EH (cell line): ENCODE data around the gene FNIP2.
"Not testable (repeated sequence)": the region's sequence is repeated elsewhere in the genome, so short reads cannot be mapped to it uniquely, and the experiment has no call there.

Source experiments
- DNase-seq: peaks from one replicate; pipeline ENCODE4 v3.0.0-alpha.2; 2015; ENCODE audit warnings: low read depth

FNIP2 gene

DNA sequence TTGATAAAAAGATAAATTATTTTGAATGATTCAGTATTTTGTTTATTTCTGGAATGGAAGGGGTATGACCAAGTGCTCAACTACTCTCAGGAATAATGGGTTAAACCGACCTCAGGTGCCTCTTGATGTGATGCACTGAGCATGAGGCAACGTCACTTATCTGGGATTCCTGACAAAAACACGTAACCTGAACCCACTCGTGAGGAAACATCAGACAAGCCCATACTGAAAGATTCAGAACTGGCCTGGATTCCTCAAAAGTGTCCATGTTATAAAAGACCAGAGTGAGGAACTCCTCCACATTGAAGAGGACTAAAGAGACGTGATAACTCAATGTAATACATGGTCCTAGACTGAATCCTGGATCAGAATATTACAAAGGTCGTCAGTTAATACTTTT lies 144.0 kb downstream of the FNIP2 start:
- peak; percentile 24 for DNase-seq

- peak; percentile 41 for DNase-seq
Observed at GRCh38 chr4:158913766-158914165, 144.9 kb downstream of the FNIP2 start.

DNA sequence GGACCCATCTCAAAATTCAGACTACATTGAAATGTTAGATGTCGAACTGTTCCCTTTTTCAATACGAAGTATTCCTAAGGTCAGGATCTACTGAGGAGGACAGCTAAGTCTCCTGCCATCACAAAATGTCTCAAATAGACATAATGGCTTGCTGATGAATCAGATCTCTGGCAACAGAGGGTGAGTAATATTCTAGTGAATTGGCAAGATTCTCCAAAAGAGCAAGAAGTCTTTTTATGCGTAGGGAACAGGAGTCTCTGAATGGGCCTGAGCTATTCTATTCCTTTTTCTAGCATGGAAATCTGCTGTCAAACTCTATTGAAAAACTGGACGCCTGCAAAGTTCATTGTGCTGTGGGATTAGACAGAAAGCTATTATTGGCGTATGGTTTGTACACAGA lies 145.4 kb downstream of the FNIP2 start:
- DNase-seq = peak; percentile 92

DNA sequence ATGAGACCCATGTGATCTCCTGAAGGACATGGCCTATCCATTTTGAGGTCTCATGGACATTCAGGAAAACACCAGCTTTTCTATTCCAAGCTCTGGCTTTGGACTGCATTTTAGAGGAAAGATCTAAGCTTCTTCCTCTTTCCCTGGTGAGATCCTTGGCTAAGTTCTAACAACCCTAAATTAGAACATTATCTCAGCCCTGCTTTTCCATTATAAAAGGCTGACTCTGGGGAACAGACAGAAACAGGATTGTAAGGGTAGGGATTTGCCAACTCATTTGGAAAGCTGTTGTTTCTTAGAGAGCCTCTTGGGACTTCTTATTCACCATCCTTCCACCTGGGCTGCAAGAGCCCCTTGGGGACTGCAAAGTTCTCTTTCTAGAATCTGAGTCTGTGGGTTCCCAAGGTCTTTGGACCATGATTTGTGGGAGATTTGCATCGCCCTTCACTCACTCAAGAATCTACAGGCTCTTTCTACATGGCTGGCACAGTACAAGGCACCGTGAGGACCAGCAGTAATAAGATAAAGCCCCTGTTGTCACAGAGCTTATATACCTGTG lies 146.9 kb downstream of the FNIP2 start:
- DNase-seq = no peak

GRCh38 chr4:158920452-158920996 lies 151.7 kb downstream of the FNIP2 start:
- not testable (repeated sequence) for DNase-seq

GRCh38 chr4:158927774-158928173 lies 158.9 kb downstream of the FNIP2 start:
- not testable (repeated sequence) for DNase-seq

DNA sequence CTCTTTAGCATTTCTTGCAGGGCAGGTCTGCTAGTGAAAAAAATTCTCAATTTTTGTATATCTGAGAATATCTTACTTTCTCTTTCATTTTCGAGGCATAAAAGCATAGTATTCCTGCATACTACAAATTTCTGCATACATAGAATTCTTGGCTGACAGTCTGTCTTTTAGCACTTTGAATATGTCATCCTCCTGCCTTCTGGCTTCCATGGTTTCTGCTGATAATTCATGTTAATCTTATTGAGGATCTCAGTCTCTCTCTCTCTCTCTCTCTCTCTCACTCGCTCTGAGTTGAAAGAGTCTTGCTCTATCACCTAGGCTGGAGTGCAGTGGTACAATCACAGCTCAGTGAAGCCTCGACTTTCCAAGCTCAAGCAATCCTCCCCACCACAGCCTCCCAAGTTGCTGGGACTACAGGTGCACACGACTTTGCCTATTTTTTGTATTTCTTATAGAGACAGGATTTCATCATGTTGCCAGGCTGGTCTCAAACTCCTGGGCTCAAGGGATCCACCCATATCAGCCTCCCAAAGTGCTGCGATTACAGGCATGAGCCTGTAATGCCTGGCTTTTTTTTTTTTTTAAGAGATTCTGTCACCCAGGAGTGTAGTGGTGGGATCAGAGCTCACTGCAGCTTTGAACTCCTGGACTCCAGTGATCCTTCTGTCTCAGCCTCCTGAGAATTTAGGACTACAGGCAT lies 161.3 kb downstream of the FNIP2 start:
- no peak for DNase-seq

DNA sequence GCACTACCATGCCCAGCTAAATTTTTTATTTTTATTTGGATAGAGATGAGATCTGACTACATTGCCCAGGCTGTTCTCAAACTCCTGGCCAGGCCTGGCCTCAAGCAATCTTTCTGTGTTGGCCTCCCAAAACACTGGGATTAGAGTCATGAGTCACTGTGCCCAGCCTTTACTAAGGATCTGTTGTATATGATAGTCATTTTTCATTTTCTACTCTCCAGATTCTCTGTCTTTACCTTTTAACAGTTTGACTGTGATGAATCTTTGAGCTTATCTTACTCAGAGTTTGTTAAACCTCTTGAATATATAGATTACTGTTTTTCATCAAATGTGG lies 161.8 kb downstream of the FNIP2 start:
- peak; percentile 49 for DNase-seq

GRCh38 chr4:158933236-158933635 lies 164.4 kb downstream of the FNIP2 start:
- peak; percentile 38 for DNase-seq

DNA sequence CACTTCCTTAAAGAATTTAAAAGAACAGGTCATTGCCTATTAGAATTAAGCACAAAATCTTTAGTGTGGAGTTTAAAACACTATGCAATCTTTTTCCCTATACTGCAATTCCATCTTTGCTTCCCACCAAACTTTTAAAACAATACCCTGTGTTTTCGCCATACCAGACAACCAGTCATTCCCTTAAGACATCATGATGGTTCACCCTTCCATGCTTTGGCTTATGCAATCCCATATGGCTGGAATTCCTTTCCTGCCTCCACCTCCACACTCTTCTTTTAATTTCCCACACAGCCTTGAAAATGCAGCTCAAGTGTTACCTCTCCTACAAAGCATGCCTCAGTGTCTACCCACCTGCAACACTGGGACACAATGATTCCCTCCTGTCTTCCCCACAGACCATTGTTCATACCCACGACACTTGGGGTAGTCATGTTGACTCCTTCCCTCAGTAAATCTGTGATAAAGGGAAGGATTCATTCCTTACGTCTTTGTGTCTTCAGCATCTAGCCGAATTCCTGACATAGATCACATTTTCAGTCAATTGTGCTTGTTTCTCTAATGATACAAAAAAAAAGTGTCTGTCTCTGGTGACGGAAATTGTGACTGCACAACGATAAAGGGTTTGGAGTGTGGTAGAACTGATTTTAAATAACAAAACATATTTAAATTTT lies 166.3 kb downstream of the FNIP2 start:
- DNase-seq = no peak

- peak; percentile 32 for DNase-seq
Observed at GRCh38 chr4:158936238-158936637, 167.4 kb downstream of the FNIP2 start.

- DNase-seq = peak; percentile 77
Observed at GRCh38 chr4:158938220-158939044, 169.6 kb downstream of the FNIP2 start.

- no peak for DNase-seq
Observed at GRCh38 chr4:158940271-158940670, 171.4 kb downstream of the FNIP2 start.

DNA sequence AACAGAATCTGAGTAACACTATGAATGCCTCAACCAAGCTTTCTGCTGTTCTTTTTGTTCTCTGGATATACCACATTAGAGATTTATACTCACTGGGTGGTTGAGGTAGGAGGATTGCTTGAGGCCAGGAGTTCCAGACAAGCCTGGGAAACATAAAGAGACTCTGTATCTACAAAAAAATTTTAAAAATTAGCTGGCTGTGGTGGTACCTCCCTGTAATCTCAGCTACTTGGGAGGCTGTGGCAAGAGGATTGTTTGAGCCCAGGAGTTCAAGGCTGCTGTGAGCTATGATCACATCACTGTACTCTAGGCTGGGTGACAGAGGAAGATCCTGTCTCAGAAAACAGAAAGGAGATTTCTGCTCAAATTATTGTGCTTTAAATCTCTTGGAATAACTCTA lies 172.5 kb downstream of the FNIP2 start:
- DNase-seq = no peak

- no peak for DNase-seq
Observed at GRCh38 chr4:158941895-158942294, 173.1 kb downstream of the FNIP2 start.

DNA sequence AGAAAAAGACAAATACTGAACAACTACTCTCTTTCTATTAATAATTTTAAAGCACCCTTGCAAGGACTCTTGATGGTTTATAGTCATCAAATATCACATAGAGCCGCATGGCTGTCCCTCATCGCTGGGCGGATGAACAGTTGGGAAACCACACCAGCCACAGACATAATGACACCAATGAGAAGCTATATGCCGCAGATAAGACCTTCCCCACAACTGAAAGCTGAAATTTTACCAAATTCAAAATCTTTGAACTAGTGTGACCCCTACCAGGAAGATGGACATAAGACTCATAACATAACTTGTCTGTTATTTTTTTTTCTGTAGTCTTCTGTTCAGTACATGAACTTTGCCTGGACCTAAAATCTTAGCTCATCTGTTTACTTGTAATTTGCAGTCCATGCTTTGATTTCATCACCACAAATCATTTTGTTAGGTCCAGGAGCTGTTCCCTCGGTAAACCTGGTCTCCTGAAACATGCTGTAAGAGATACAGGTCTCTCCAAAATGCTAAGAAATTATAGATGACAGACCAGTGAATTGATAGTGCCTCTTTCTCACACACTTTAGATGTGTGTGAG lies 176.8 kb downstream of the FNIP2 start:
- no peak for DNase-seq

DNA sequence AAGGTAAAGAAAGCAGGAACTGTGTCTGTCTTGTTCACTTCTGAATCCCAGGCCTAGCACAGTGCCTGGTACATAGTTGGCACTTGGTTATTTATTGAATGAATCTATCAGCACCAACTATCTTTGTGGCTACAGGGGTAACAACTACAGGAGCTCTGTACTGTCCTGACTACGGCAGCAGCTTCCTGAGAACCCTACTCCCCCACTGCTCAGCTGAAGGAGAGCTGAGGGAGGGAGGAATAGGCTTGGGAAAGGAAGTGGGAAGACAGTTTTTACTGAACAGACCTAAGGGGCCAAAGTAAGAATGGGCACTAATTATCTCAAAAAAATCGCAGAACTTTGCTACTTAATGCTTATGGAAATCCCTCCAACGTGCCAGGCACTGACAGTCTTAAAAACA lies 178.0 kb downstream of the FNIP2 start:
- no peak for DNase-seq

DNA sequence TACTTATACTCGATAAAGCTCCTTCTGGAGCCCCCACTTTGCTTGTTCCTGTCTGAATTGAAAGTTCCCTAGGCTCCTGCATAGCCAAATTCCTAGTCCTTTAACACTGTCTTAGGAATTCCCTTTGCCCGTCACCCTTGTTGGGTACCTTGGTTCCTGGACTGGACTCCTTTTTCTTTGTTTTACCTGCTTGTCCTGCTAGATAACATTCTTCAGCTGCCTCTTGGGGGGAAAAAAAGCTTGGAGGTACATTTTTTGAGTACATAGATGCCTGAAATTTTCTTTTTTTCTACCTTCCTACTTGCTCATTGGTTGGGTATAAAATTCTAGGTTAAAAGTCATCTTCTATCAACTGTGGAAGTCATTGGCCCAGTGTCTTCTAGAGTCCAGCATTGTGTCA lies 179.2 kb downstream of the FNIP2 start:
- no peak for DNase-seq

- peak; percentile 51 for DNase-seq
Observed at GRCh38 chr4:158949099-158949498, 180.3 kb downstream of the FNIP2 start.

- not testable (repeated sequence) for DNase-seq
Observed at GRCh38 chr4:158952221-158952774, 183.5 kb downstream of the FNIP2 start.

- not testable (repeated sequence) for DNase-seq
Observed at GRCh38 chr4:158956345-158956744, 187.5 kb downstream of the FNIP2 start.

DNA sequence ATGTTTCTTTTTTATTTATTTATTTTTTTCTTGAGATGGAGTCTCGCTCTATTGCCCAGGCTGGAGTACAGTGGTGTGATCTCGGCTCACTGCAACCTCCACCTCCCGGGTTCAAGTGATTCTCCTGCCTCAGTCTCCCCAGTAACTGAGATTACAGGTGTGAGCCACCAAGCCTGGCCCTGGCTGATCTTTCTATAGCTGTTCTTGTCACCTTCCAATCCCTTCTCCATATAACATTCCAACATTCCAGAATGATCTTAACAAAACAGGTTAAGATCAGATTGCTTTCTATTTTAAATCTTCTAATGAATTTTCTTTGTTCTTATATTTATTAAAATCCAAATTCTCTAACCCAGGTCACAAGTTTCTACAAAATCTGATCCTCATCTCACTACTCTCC lies 188.1 kb downstream of the FNIP2 start:
- not testable (repeated sequence) for DNase-seq
